Measurements from ENCODE around the gene MED16. TPM values are rescaled to one million over a fixed set of nuclear protein-coding genes. Genes with fewer than 3 reads are reported as not detected.
A peak's percentile ranks its signal among the peaks of the same experiment; 100 is the strongest.
"Not testable (repeated sequence)": the region's sequence is repeated elsewhere in the genome, so short reads cannot be mapped to it uniquely, and the experiment has no call there.

MED16 gene
- polyA plus RNA-seq, 6 donors from 2014 or later = 34.0 to 89.4 (median 51.1) TPM

GRCh38 chr19:884420-885211, 8.4 kb downstream of the MED16 start:
- no peak for DNase-seq
- Mint-ChIP-seq H3K4me3 (no peak overlapping the region), H3K9me3 (no peaks in the 10 kb centered on the region), H3K36me3 (no peaks in the 10 kb centered on the region), H3K4me1 (peaks cover 5 to 9% (median 7%) of the 10 kb centered on the region in 3 donors), H3K27me3 (no peaks in the 10 kb centered on the region), H3K27ac (peak overlapping the region in 3 of 6 donors; percentile 36 to 86 (median 76))
- no peak for ATAC-seq (ENCODE audit: low read depth in 2 of 2)

GRCh38 chr19:883661-884211, 9.3 kb downstream of the MED16 start:
- no peaks in the 10 kb centered on the region for H3K27me3 Mint-ChIP-seq
- H3K36me3 Mint-ChIP-seq = no peaks in the 10 kb centered on the region
- no peaks in the 10 kb centered on the region for H3K9me3 Mint-ChIP-seq

GRCh38 chr19:882871-883497, 10.0 kb downstream of the MED16 start:
- H3K27me3 Mint-ChIP-seq = no peaks in the 10 kb centered on the region
- H3K4me1 Mint-ChIP-seq = peaks cover 2 to 8% (median 5%) of the 10 kb centered on the region in 3 donors
- DNase-seq (no peak), ATAC-seq (ENCODE audit: low read depth in 2 of 2) (no peak)
- H3K4me3 Mint-ChIP-seq = no peak overlapping the region
- no peaks in the 10 kb centered on the region for H3K36me3 Mint-ChIP-seq
- peak overlapping the region in 1 of 6 donors; percentile 38 for H3K27ac Mint-ChIP-seq
- H3K9me3 Mint-ChIP-seq = no peaks in the 10 kb centered on the region

More at GRCh38 chr19:883661-884211, 9.3 kb downstream of the MED16 start:
- H3K4me3 Mint-ChIP-seq = no peak overlapping the region
- peaks cover 2 to 8% (median 8%) of the 10 kb centered on the region in 3 donors for H3K4me1 Mint-ChIP-seq
- DNase-seq (no peak), ATAC-seq (ENCODE audit: low read depth in 2 of 2) (no peak)
- H3K27ac Mint-ChIP-seq = peak overlapping the region in 1 of 6 donors; percentile 47

GRCh38 chr19:881385-882071, 11.5 kb downstream of the MED16 start:
- peak overlapping the region in 1 of 6 donors; percentile 36 for H3K27ac Mint-ChIP-seq
- no peaks in the 10 kb centered on the region for H3K9me3 Mint-ChIP-seq
- no peaks in the 10 kb centered on the region for H3K36me3 Mint-ChIP-seq
- no peak overlapping the region for H3K4me3 Mint-ChIP-seq
- ATAC-seq (ENCODE audit: low read depth in 2 of 2) (no peak), DNase-seq (no peak)
- no peaks in the 10 kb centered on the region for H3K27me3 Mint-ChIP-seq
- peaks cover 0 to 8% (median 5%) of the 10 kb centered on the region in 3 donors for H3K4me1 Mint-ChIP-seq

GRCh38 chr19:879711-880438, 13.1 kb downstream of the MED16 start:
- DNase-seq = no peak
- H3K36me3 Mint-ChIP-seq = no peaks in the 10 kb centered on the region
- no peak overlapping the region for H3K27ac Mint-ChIP-seq
- no peak overlapping the region for H3K4me3 Mint-ChIP-seq
- ATAC-seq (ENCODE audit: low read depth in 2 of 2) = no peak
- peaks cover 2 to 8% (median 5%) of the 10 kb centered on the region in 3 donors for H3K4me1 Mint-ChIP-seq
- H3K27me3 Mint-ChIP-seq = no peaks in the 10 kb centered on the region
- H3K9me3 Mint-ChIP-seq = no peaks in the 10 kb centered on the region

- not testable (repeated sequence) for H3K36me3 Mint-ChIP-seq; DNase-seq; H3K4me1 Mint-ChIP-seq; ATAC-seq (ENCODE audit: low read depth in 2 of 2); H3K9me3 Mint-ChIP-seq; H3K27ac Mint-ChIP-seq; H3K27me3 Mint-ChIP-seq; H3K4me3 Mint-ChIP-seq
Measured at GRCh38 chr19:878751-879561, 14.0 kb downstream of the MED16 start.

- DNase-seq; H3K9me3 Mint-ChIP-seq; H3K36me3 Mint-ChIP-seq; H3K27ac Mint-ChIP-seq; H3K27me3 Mint-ChIP-seq; H3K4me1 Mint-ChIP-seq; H3K4me3 Mint-ChIP-seq; ATAC-seq (ENCODE audit: low read depth in 2 of 2): not testable (repeated sequence)
Measured at GRCh38 chr19:877992-878660, 14.9 kb downstream of the MED16 start.

- Mint-ChIP-seq H3K4me1 (peaks cover 8 to 14% (median 10%) of the 10 kb centered on the region in 3 donors), H3K4me3 (no peak overlapping the region), H3K9me3 (no peaks in the 10 kb centered on the region), H3K36me3 (no peaks in the 10 kb centered on the region), H3K27ac (no peak overlapping the region), H3K27me3 (no peaks in the 10 kb centered on the region)
- no peak for ATAC-seq (ENCODE audit: low read depth in 2 of 2)
- DNase-seq = no peak
Measured at GRCh38 chr19:876780-877314, 16.1 kb downstream of the MED16 start.

GRCh38 chr19:876089-876488, 16.9 kb downstream of the MED16 start:
- Mint-ChIP-seq H3K9me3 (no peaks in the 10 kb centered on the region), H3K4me3 (no peak overlapping the region), H3K27me3 (no peaks in the 10 kb centered on the region), H3K36me3 (no peaks in the 10 kb centered on the region), H3K4me1 (peaks cover 8 to 14% (median 10%) of the 10 kb centered on the region in 3 donors), H3K27ac (peak overlapping the region in 2 of 6 donors; percentile 16 to 71)
- no peak for DNase-seq
- ATAC-seq (ENCODE audit: low read depth in 2 of 2) = no peak

GRCh38 chr19:875265-875879, 17.6 kb downstream of the MED16 start:
- ATAC-seq (ENCODE audit: low read depth in 2 of 2) (no peak), DNase-seq (no peak)
- Mint-ChIP-seq H3K36me3 (peaks cover 0 to 4% of the 10 kb centered on the region in 2 donors), H3K4me1 (peaks cover 8 to 14% (median 11%) of the 10 kb centered on the region in 3 donors), H3K9me3 (no peaks in the 10 kb centered on the region), H3K27me3 (no peaks in the 10 kb centered on the region), H3K27ac (peak overlapping the region in 1 of 6 donors; percentile 49), H3K4me3 (peak overlapping the region in 1 of 8 donors; percentile 20)

GRCh38 chr19:873561-874041, 19.4 kb downstream of the MED16 start:
- H3K4me1 Mint-ChIP-seq = peaks cover 0 to 13% (median 9%) of the 10 kb centered on the region in 3 donors
- peaks cover 0 to 9% of the 10 kb centered on the region in 2 donors for H3K36me3 Mint-ChIP-seq
- H3K27ac Mint-ChIP-seq = no peak overlapping the region
- no peaks in the 10 kb centered on the region for H3K9me3 Mint-ChIP-seq
- ATAC-seq (ENCODE audit: low read depth in 2 of 2) = no peak
- H3K27me3 Mint-ChIP-seq = no peaks in the 10 kb centered on the region
- no peak for DNase-seq
- no peak overlapping the region for H3K4me3 Mint-ChIP-seq

Measured in naive B cell (primary cell).